CD14-positive monocyte (primary cell): ENCODE measurements around the gene IER5. TPM values are rescaled to one million over a fixed set of nuclear protein-coding genes. Genes with fewer than 3 reads are reported as not detected.

ENCODE experiments used
- DNase-seq, 3 donors: peaks; one replicate each; pipeline ENCODE4 v3.0.0-alpha.2; 2011 to 2022
- H2AFZ ChIP-seq: 2 replicates; pipeline ENCODE4 v1.6.0; 2012; ENCODE audit warnings: mild to moderate bottlenecking, low read depth, low read length, inconsistent platforms; ENCODE audit not compliant: insufficient read depth, poor library complexity, severe bottlenecking
- H3K27ac ChIP-seq, 2 donors: 1 replicate in 1 of 2; 2 replicates in 1 of 2; pipeline ENCODE4 v1.5.1; 2012 to 2013; ENCODE audit warnings: low read length in 2 of 2, control low read depth in 1 of 2, inconsistent platforms in 1 of 2, low read depth in 1 of 2, mild to moderate bottlenecking in 1 of 2
- H3K27me3 ChIP-seq, 2 donors: one replicate each; pipeline versions ENCODE4 v1.6.0 to v1.6.1; 2011 to 2013; ENCODE audit warnings: low read length in 2 of 2; ENCODE audit not compliant: control insufficient read depth in 2 of 2, insufficient read depth in 2 of 2
- H3K36me3 ChIP-seq, 2 donors: replicated peaks in 1 of 2; 1 replicate in 1 of 2; 2 replicates in 1 of 2; pipeline versions ENCODE4 v1.5.1 to v1.6.1; 2012 to 2013; ENCODE audit warnings: low read length in 2 of 2, control low read depth in 1 of 2, inconsistent platforms in 1 of 2, mild to moderate bottlenecking in 1 of 2; ENCODE audit not compliant: insufficient read depth in 2 of 2, control insufficient read depth in 1 of 2
- H3K4me1 ChIP-seq, 2 donors: 1 replicate in 1 of 2; 2 replicates in 1 of 2; pipeline versions ENCODE4 v1.5.1 to v1.6.1; 2012 to 2013; ENCODE audit warnings: low read length in 2 of 2, control low read depth in 1 of 2, inconsistent platforms in 1 of 2, mild to moderate bottlenecking in 1 of 2, moderate library complexity in 1 of 2; ENCODE audit not compliant: insufficient read depth in 2 of 2, control insufficient read depth in 1 of 2
- H3K4me2 ChIP-seq: replicated peaks from 2 replicates; pipeline ENCODE3; 2012; ENCODE audit warnings: low read length, moderate library complexity, mild to moderate bottlenecking; ENCODE audit not compliant: poor library complexity, severe bottlenecking; ENCODE audit errors: extremely low read depth
- H3K4me3 ChIP-seq, 3 experiments: fragments of 200-600 bp in 1 of 3; sonication (generic) in 1 of 3; replicated peaks in 1 of 3; 1 replicate in 2 of 3; 2 replicates in 1 of 3; pipeline ENCODE4 v1.5.1; 2011 to 2013; ENCODE audit warnings: low read length in 3 of 3, mild to moderate bottlenecking in 3 of 3, control low read depth in 2 of 3, low read depth in 2 of 3, inconsistent platforms in 1 of 3, moderate library complexity in 1 of 3
- H3K79me2 ChIP-seq: 2 replicates; pipeline ENCODE4 v1.6.0; 2012; ENCODE audit warnings: mild to moderate bottlenecking, control low read depth, inconsistent platforms, low read length, moderate library complexity; ENCODE audit not compliant: insufficient read depth
- H3K9ac ChIP-seq: 2 replicates; pipeline ENCODE4 v1.6.0; 2017; ENCODE audit warnings: low read length, mild to moderate bottlenecking; ENCODE audit not compliant: insufficient read depth, poor library complexity, severe bottlenecking
- H3K9me3 ChIP-seq, 2 donors: replicated peaks in 1 of 2; 1 replicate in 1 of 2; 2 replicates in 1 of 2; pipeline versions ENCODE4 v1.5.1 to v1.6.1; 2012 to 2013; ENCODE audit warnings: low read length in 2 of 2, control low read depth in 1 of 2; ENCODE audit not compliant: control insufficient read depth in 1 of 2, insufficient read depth in 1 of 2
- H4K20me1 ChIP-seq: 2 replicates; pipeline ENCODE4 v1.6.0; 2012; ENCODE audit warnings: mild to moderate bottlenecking, low read length, control low read depth, moderate library complexity; ENCODE audit not compliant: insufficient read depth
- H3K27ac Mint-ChIP-seq, 7 donors: one replicate each; pipeline ENCODE4 v1.8.0; 2020; ENCODE audit warnings: mild to moderate bottlenecking in 7 of 7, mixed read lengths in 7 of 7, moderate library complexity in 6 of 7, inconsistent platforms in 2 of 7
- H3K27me3 Mint-ChIP-seq, 3 donors: one replicate each; pipeline ENCODE4 v1.8.0; 2021 to 2022; ENCODE audit warnings: low read depth in 3 of 3, mild to moderate bottlenecking in 3 of 3, mixed read lengths in 3 of 3, moderate library complexity in 3 of 3, inconsistent platforms in 1 of 3
- H3K36me3 Mint-ChIP-seq, 2 donors: one replicate each; pipeline ENCODE4 v1.8.0; 2020; ENCODE audit warnings: mixed read lengths in 2 of 2, inconsistent platforms in 1 of 2, mild to moderate bottlenecking in 1 of 2
- H3K4me1 Mint-ChIP-seq: one replicate; pipeline ENCODE4 v1.8.0; 2020; ENCODE audit warnings: mild to moderate bottlenecking, mixed read lengths
- H3K4me3 Mint-ChIP-seq, 2 donors: one replicate each; pipeline ENCODE4 v1.8.0; 2020; ENCODE audit warnings: mild to moderate bottlenecking in 2 of 2, mixed read lengths in 2 of 2, moderate library complexity in 1 of 2
- H3K9me3 Mint-ChIP-seq, 7 donors: one replicate each; pipeline ENCODE4 v1.8.0; 2020 to 2022; ENCODE audit warnings: mixed read lengths in 7 of 7, mild to moderate bottlenecking in 6 of 7, moderate library complexity in 6 of 7, inconsistent platforms in 2 of 7
- WGBS: methylation state at CpG from one replicate; pipeline ENCODE4 v1.1.5; 2013; ENCODE audit warnings: missing lambda C conversion rate; ENCODE audit not compliant: insufficient coverage; 5-methylcytosine and 5-hydroxymethylcytosine counted together
- intact Hi-C, 2 donors: fragments of 100-400 bp; cut with micrococcal nuclease; formaldehyde crosslinking; loops; one replicate each; pipeline versions ENCODE4 v1.15.0 to v1.15.1; 2023
- polyA plus RNA-seq, 3 donors: library from polyadenylated mRNA; depleted of rRNA in 1 of 3; unstranded in 2 of 3; stranded (reverse) in 1 of 3; fragments of 300-500 nt in 2 of 3; fragments of >200 nt in 1 of 3; fragmentation: Illumina TruSeq in 2 of 3; gene quantifications; 1 replicate in 2 of 3; 2 replicates in 1 of 3; pipeline ENCODE4 v1.2.3, GENCODE V29; 2012 to 2021
- TF ChIP-seq, protein P1 (sequence below): fragments of 200-600 bp; IDR thresholded peaks from one replicate; pipeline ENCODE4 v1.8.0; 2022; ENCODE audit warnings: antibody characterized with exemption, mild to moderate bottlenecking

The IER5 gene
- polyA plus RNA-seq, 3 donors: 13.7 to 110 (median 29.0) TPM

- TF ChIP-seq, protein P1, sequence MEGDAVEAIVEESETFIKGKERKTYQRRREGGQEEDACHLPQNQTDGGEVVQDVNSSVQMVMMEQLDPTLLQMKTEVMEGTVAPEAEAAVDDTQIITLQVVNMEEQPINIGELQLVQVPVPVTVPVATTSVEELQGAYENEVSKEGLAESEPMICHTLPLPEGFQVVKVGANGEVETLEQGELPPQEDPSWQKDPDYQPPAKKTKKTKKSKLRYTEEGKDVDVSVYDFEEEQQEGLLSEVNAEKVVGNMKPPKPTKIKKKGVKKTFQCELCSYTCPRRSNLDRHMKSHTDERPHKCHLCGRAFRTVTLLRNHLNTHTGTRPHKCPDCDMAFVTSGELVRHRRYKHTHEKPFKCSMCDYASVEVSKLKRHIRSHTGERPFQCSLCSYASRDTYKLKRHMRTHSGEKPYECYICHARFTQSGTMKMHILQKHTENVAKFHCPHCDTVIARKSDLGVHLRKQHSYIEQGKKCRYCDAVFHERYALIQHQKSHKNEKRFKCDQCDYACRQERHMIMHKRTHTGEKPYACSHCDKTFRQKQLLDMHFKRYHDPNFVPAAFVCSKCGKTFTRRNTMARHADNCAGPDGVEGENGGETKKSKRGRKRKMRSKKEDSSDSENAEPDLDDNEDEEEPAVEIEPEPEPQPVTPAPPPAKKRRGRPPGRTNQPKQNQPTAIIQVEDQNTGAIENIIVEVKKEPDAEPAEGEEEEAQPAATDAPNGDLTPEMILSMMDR: no peak
- Histone ChIP-seq H3K9me3 (peaks cover 0 to 12% of the 10 kb centered on the region in 2 donors), H4K20me1 (no peaks in the 10 kb centered on the region), H3K79me2 (no peaks in the 10 kb centered on the region), H3K9ac (no peak overlapping the region), H3K4me1 (peaks cover 10 to 12% of the 10 kb centered on the region in 2 donors), H3K36me3 (no peaks in the 10 kb centered on the region), H3K27ac (no peak overlapping the region), H3K27me3 (no peaks in the 10 kb centered on the region), H2AFZ (no peak overlapping the region), H3K4me2 (no peak overlapping the region), H3K4me3 (no peak overlapping the region)
- 100% methylated on average over 4 of the region's 7 CpGs for WGBS
- H3K36me3 Mint-ChIP-seq: peaks cover 1 to 4% of the 10 kb centered on the region in 2 donors
- H3K27ac Mint-ChIP-seq: peak overlapping the region in 1 of 7 donors; percentile 60
- intact Hi-C loops: no loop called here
- peaks cover 11% of the 10 kb centered on the region for H3K4me1 Mint-ChIP-seq
- H3K27me3 Mint-ChIP-seq: peaks cover 0 to 4% (median 0%) of the 10 kb centered on the region in 3 donors
- DNase-seq: no peak
- peaks cover 3 to 15% (median 11%) of the 10 kb centered on the region in 7 donors for H3K9me3 Mint-ChIP-seq
- no peak overlapping the region for H3K4me3 Mint-ChIP-seq
Observed at GRCh38 chr1:181077576-181078242, 10.8 kb upstream of the IER5 start.

DNA sequence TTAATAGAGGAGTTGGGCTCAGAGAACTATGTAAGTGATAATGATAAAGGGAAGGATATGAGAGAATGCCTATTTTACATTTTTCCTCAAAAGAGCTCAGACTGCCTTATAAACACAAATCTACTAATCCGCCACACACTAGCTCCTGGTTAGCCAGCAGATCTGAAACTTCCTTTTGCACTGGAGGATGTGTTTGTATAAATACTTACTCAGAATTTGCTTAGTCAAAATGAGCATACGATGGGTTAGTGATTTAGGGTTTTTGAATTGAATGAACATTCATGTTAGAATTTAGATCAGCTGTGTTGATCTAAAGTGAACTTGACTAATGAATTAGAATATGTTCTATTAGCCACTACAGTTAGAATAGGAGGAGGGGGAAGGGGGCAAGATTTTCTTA, 9.1 kb upstream of the IER5 start:
- TF ChIP-seq, protein P1: no peak
- Mint-ChIP-seq H3K27me3 (peaks cover 0 to 2% (median 0%) of the 10 kb centered on the region in 3 donors), H3K4me3 (no peak overlapping the region), H3K36me3 (peaks cover 1 to 4% of the 10 kb centered on the region in 2 donors), H3K9me3 (peaks cover 0 to 10% (median 8%) of the 10 kb centered on the region in 7 donors), H3K27ac (peak overlapping the region in 1 of 7 donors; percentile 56), H3K4me1 (peaks cover 17% of the 10 kb centered on the region)
- Histone ChIP-seq H3K4me3 (no peak overlapping the region), H3K4me1 (peaks cover 17 to 19% of the 10 kb centered on the region in 2 donors), H3K9ac (no peak overlapping the region), H3K27me3 (no peaks in the 10 kb centered on the region), H3K36me3 (no peaks in the 10 kb centered on the region), H2AFZ (no peak overlapping the region), H3K79me2 (no peaks in the 10 kb centered on the region), H3K9me3 (peaks cover 0 to 9% of the 10 kb centered on the region in 2 donors), H3K4me2 (no peak overlapping the region), H4K20me1 (no peaks in the 10 kb centered on the region), H3K27ac (no peak overlapping the region)
- intact Hi-C loops: no loop called here
- WGBS: no CpG with 5 or more reads among the region's 2 CpGs
- no peak for DNase-seq
